K562 (cell line): Measurements from ENCODE around the gene RAD51D. TPM values are rescaled to one million over a fixed set of nuclear protein-coding genes. Genes with fewer than 3 reads are reported as not detected.

Source experiments
- ATAC-seq: fragments of 200-7000 bp; cut with Tn5 transposase; 3 replicates; pipeline ENCODE4 v1.9.1; 2020; ENCODE audit warnings: moderate library complexity
- BruUV-seq: library from RNA; stranded (reverse); fragments of 400-500 nt; replicated peaks from 2 replicates; lab custom pipeline; 2021; lab: Mats Ljungman, UMichigan
- CTCF ChIA-PET: fragments of 300-600 bp; formaldehyde crosslinking; extraction: SDS; loops from one replicate; lab custom pipeline; 2021; ENCODE audit warnings: low intra/inter-chr PET ratio; lab: Yijun Ruan, JAX
- POLR2A ChIA-PET: fragments of 300-600, 350-650 bp; sonication (Branson Sonifier 250); formaldehyde crosslinking; extraction: SDS; loops from one replicate; lab custom pipeline; 2021; ENCODE audit warnings: antibody characterized with exemption, inconsistent platforms; lab: Yijun Ruan, JAX
- DNase-seq, 4 experiments: peaks; one replicate each; pipeline versions ENCODE4 v3.0.0 to v3.0.0-alpha.2; 2011 to 2018; ENCODE audit warnings: low spot score in 3 of 4, mixed read lengths in 3 of 4; ENCODE audit errors: extremely low read depth in 1 of 4
- FAIRE-seq: peaks from 2 replicates; lab custom pipeline; 2011; peaks lifted over from hg19 to GRCh38; lab: Jason Lieb, UNC
- H2AFZ ChIP-seq: 2 replicates; pipeline ENCODE4 v1.6.0; 2011; ENCODE audit warnings: low read depth, low read length, control low read depth, inconsistent platforms
- H3K27ac ChIP-seq: fragments of 200-600 bp; 3 replicates; pipeline ENCODE4 v1.8.0; 2011; ENCODE audit warnings: low read depth, mild to moderate bottlenecking, control low read depth, inconsistent platforms, low read length, moderate library complexity, mixed read lengths; ENCODE audit errors: extremely low read depth
- H3K27me3 ChIP-seq, 2 experiments: fragments of 300-600 bp in 1 of 2; 2 replicates in 1 of 2; 3 replicates in 1 of 2; pipeline versions ENCODE4 v1.6.0 to v1.8.0; 2011; ENCODE audit warnings: inconsistent platforms in 2 of 2, low read length in 2 of 2, mild to moderate bottlenecking in 1 of 2, mixed read lengths in 1 of 2, moderate library complexity in 1 of 2; ENCODE audit not compliant: control insufficient read depth in 2 of 2, insufficient read depth in 2 of 2
- H3K36me3 ChIP-seq: fragments of 300-600 bp; 3 replicates; pipeline ENCODE4 v1.8.0; 2011; ENCODE audit warnings: mild to moderate bottlenecking, low read length, inconsistent platforms; ENCODE audit not compliant: control insufficient read depth, insufficient read depth
- H3K4me1 ChIP-seq, 2 experiments: fragments of 200-600 bp in 1 of 2; replicated peaks in 1 of 2; 2 replicates in 1 of 2; 3 replicates in 1 of 2; pipeline versions ENCODE4 v1.5.1 to v1.8.0; 2011; ENCODE audit warnings: inconsistent platforms in 2 of 2, low read length in 2 of 2, mild to moderate bottlenecking in 1 of 2, mixed read lengths in 1 of 2, moderate library complexity in 1 of 2; ENCODE audit not compliant: control insufficient read depth in 2 of 2, insufficient read depth in 2 of 2
- H3K4me2 ChIP-seq: 2 replicates; pipeline ENCODE4 v1.6.1; 2011; ENCODE audit warnings: low read length, control low read depth, inconsistent platforms, mixed read lengths; ENCODE audit not compliant: insufficient read depth
- H3K4me3 ChIP-seq: fragments of 200-600 bp; sonication (generic), shearing (Covaris generic); 2 replicates; pipeline ENCODE4 v1.5.1; 2016; ENCODE audit warnings: control low read depth, inconsistent platforms
- H3K79me2 ChIP-seq: fragments of 200-600 bp; 3 replicates; pipeline ENCODE4 v1.8.0; 2011; ENCODE audit warnings: low read length, inconsistent platforms; ENCODE audit not compliant: control insufficient read depth, insufficient read depth
- H3K9ac ChIP-seq, 2 experiments: 2 replicates each; pipeline versions ENCODE4 v1.6.0 to v1.6.1; 2011; ENCODE audit warnings: low read depth in 2 of 2, low read length in 2 of 2, control low read depth in 1 of 2, inconsistent platforms in 1 of 2, mild to moderate bottlenecking in 1 of 2, mixed read lengths in 1 of 2; ENCODE audit not compliant: insufficient read depth in 1 of 2
- H3K9me1 ChIP-seq: one replicate; pipeline ENCODE4 v1.6.0; 2011; ENCODE audit warnings: inconsistent platforms, mild to moderate bottlenecking, low read length, moderate library complexity; ENCODE audit not compliant: control insufficient read depth, insufficient read depth
- H3K9me3 ChIP-seq: replicated peaks from 2 replicates; pipeline ENCODE4 v1.5.1; 2011; ENCODE audit warnings: low read depth, low read length, inconsistent platforms; ENCODE audit not compliant: control insufficient read depth, insufficient read depth
- H4K20me1 ChIP-seq: replicated peaks from 2 replicates; pipeline ENCODE4 v1.6.1; 2011; ENCODE audit warnings: low read length, inconsistent platforms, mixed read lengths; ENCODE audit not compliant: control insufficient read depth, insufficient read depth
- AFF4 ChIP-seq: sonication (generic); formaldehyde crosslinking; IDR thresholded peaks from 2 replicates; pipeline ENCODE4 v1.8.0; 2023; ENCODE audit warnings: mild to moderate bottlenecking, missing genetic modification reagents
- GMEB1 ChIP-seq: fragments of 250-450 bp; sonication (Bioruptor Pico); IDR thresholded peaks from 2 replicates; pipeline ENCODE4 v1.4.0; 2020; ENCODE audit warnings: mild to moderate bottlenecking
- HDGF ChIP-seq: fragments of 450-650 bp; IDR thresholded peaks from 2 replicates; pipeline ENCODE4 v1.6.1; 2016
- MNT ChIP-seq, 2 experiments: fragments of 450-650 bp; conservative IDR thresholded peaks; 2 replicates each; pipeline ENCODE4 v1.6.1; 2017; ENCODE audit warnings: mild to moderate bottlenecking in 2 of 2, moderate library complexity in 2 of 2
- RFX1 ChIP-seq: fragments of 450-650 bp; IDR thresholded peaks from 2 replicates; pipeline ENCODE4 v1.6.1; 2016; ENCODE audit warnings: mild to moderate bottlenecking, moderate library complexity
- SMAD3 ChIP-seq: fragments of 450-650 bp; formaldehyde crosslinking; conservative IDR thresholded peaks from 2 replicates; pipeline ENCODE4 v1.4.0; 2020; ENCODE audit warnings: mild to moderate bottlenecking
- ZNF143 ChIP-seq: sonication (generic); formaldehyde crosslinking; IDR thresholded peaks from 2 replicates; pipeline ENCODE4 v1.9.0; 2022; ENCODE audit warnings: mild to moderate bottlenecking, missing genetic modification reagents
- ZNF639 ChIP-seq, 2 experiments: fragments of 200-800 bp in 1 of 2; sonication (Bioruptor generic) in 1 of 2; sonication (generic) in 1 of 2; formaldehyde crosslinking in 1 of 2; IDR thresholded peaks in 1 of 2; conservative IDR thresholded peaks in 1 of 2; 2 replicates each; pipeline versions ENCODE4 v1.5.0 to v1.6.1; 2016 to 2020; ENCODE audit warnings: missing compliant biosample characterization in 1 of 2, missing genetic modification characterization in 1 of 2, missing genetic modification reagents in 1 of 2
- WGBS: fragments of 100-300 bp; shearing (Covaris generic); methylation state at CpG from one replicate; pipeline ENCODE4 v1.1.6; 2016; ENCODE audit warnings: low coverage, mixed read lengths; ENCODE audit not compliant: insufficient coverage; ENCODE audit errors: missing lambda C conversion rate; 5-methylcytosine and 5-hydroxymethylcytosine counted together
- in situ Hi-C: fragments of 300-500 bp; cut with MboI; formaldehyde crosslinking; loops from 4 replicates; pipeline ENCODE4 v1.15.0; 2018; ENCODE audit warnings: inconsistent platforms, mixed read lengths
- intact Hi-C: fragments of 100-400 bp; cut with micrococcal nuclease; formaldehyde crosslinking; loops from 2 replicates; pipeline ENCODE4 v1.14.2; 2022
- polyA plus RNA-seq, 8 experiments: library from polyadenylated mRNA; depleted of rRNA in 4 of 8; stranded (reverse) in 5 of 8; unstranded in 3 of 8; fragments of >200 nt; fragmentation: Nextera tagmentation in 2 of 8; fragmentation: Illumina TruSeq in 1 of 8; extraction: Ambion mirVana in 2 of 8; extraction: Trizol in 1 of 8; gene quantifications; 2 replicates each; pipeline versions ENCODE4 v1.2.1 to v1.2.3, GENCODE V29; 2011 to 2014; ENCODE audit warnings: inconsistent platforms in 1 of 8, missing spikeins in 1 of 8
- total RNA-seq, 7 experiments: library from RNA; depleted of rRNA in 6 of 7; stranded (reverse); fragments of >200 nt in 6 of 7; fragmentation: Illumina TruSeq in 2 of 7; extraction: Trizol in 2 of 7; gene quantifications; 2 replicates each; pipeline versions ENCODE4 v1.2.1 to v1.2.3, GENCODE V29; 2011 to 2021; ENCODE audit warnings: low replicate concordance in 1 of 7

The RAD51D gene
- total and polyA plus RNA-seq, 9 of the 15 experiments (the other 6 are each of a cell fraction or from before 2014, with no cell fraction given): 2.2 to 16.9 (median 8.7) TPM

- in situ Hi-C loops (loop anchor here (10.0 kb wide), 1 partner anchor 597 kb away; no protein-coding TSS in a partner anchor), intact Hi-C loops (loop anchor here (10.0 kb wide), 1 partner anchor 387 kb away; the partner anchor contains the start of gene SLFN12L)
- ChIA-PET POLR2A (interaction anchor here (0.5 to 0.7 kb wide), 2 partner anchors 9 to 581 kb away, joined by 3 read pairs; no protein-coding TSS in a partner anchor), CTCF (no interaction called here)
- Histone ChIP-seq H3K4me1 (peaks cover 0 to 1% of the 10 kb centered on the region in 2 experiments; a peak in 3 of 5 replicates), H3K9ac (peak within 1 kb of the TSS in 1 of 2 experiments; percentile 69; a peak in 2 of 4 replicates), H3K4me3 (no peak within 1 kb of the TSS), H2AFZ (no peak within 1 kb of the TSS; the same call in 1 of the 2 replicates), H3K27me3 (peaks cover 31 to 38% of the 10 kb centered on the region in 2 experiments), H3K9me3 (no peaks in the 10 kb centered on the region), H4K20me1 (0 out of 2 replicates have a peak, but pooled peaks cover 3% of the 10 kb centered on the region), H3K4me2 (no peak within 1 kb of the TSS), H3K27ac (no peak within 1 kb of the TSS), H3K36me3 (no peaks in the 10 kb centered on the region), H3K9me1 (no peaks in the 10 kb centered on the region), H3K79me2 (no peaks in the 10 kb centered on the region)
- WGBS: 13% methylated on average over 3 of the region's 4 CpGs
- TF ChIP-seq SMAD3 (CRISPR knock-in tag): no peak
- no peak for TF ChIP-seq ZNF143 (CRISPR knock-in tag)
- no peak for TF ChIP-seq AFF4 (CRISPR knock-in tag)
- no peak for TF ChIP-seq GMEB1 (CRISPR knock-in tag)
- no peak for TF ChIP-seq RFX1
- TF ChIP-seq MNT (conservative IDR thresholded peaks at IDR 0.05): no peak
- TF ChIP-seq HDGF: no peak
- no peak for TF ChIP-seq ZNF639 (CRISPR knock-in tag; conservative IDR thresholded peaks at IDR 0.05 in 1 of 2, IDR thresholded peaks at IDR 0.05 in 1 of 2)
- ATAC-seq (no peak), FAIRE-seq (no peak), DNase-seq (no peak)
- no TSS peak for BruUV-seq
Measured at GRCh38 chr17:35147375-35147905, 27.8 kb upstream of the RAD51D start, which contains the start of gene UNC45B. TSS of gene UNC45B (plus strand) at chr17:35147817. CDS start at chr17:35148264, 447 bp downstream.
